Stimulated activated CD8-positive, alpha-beta memory T cell treated with anti-CD3 and anti-CD28 coated beads, Interleukin-15, amount 100 ng/mL, for 24 hours (primary cell): ENCODE data around the gene PALD1.
A peak's percentile ranks its signal among the peaks of the same experiment; 100 is the strongest.

Experiments used
- DNase-seq: peaks from one replicate; pipeline ENCODE4 v3.0.0-alpha.2; 2020; ENCODE audit warnings: low read depth

Gene PALD1

GRCh38 chr10:70590655-70591416 is 112.3 kb downstream of the PALD1 start:
- no peak for DNase-seq

- DNase-seq: no peak
Measured at GRCh38 chr10:70592186-70592735, 113.7 kb downstream of the PALD1 start.

DNA sequence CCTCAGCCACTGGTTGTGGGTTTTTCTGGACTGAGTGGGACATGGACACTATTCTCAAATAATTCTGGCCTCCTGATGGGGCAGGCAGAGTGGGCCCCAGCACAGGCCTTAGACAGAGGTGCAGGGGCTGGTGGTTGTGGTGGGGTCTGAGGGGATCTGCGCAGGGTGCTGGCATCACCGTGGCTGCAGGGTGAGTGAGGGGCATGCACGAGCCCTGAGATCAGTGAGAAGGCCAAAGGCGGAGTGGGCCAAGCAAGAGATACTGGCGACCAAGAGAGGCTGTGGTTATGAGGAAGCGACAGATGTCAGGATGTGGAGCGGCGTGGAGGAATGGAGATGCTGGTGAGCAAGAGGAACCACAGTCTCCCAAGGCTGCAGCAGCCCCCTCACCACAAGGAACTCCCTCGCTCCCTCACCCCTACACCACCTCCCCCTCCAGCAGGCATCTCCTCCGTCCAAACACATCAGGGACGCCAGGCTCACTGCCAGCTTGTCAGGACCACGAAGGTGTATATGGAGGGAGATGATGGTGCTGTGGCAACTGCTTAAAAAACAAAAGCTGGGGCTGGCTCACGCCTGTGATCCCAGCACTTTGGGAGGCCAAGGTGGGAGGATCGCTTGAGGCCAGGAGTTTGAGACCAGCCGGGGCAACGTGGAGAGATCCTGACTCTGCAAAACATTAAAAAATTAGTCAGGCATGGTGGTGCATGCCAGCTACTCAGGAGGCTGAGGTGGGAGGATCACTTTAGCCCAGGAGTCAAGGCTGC is 114.4 kb downstream of the PALD1 start:
- no peak for DNase-seq

GRCh38 chr10:70593513-70593890 is 114.9 kb downstream of the PALD1 start:
- DNase-seq: no peak

DNA sequence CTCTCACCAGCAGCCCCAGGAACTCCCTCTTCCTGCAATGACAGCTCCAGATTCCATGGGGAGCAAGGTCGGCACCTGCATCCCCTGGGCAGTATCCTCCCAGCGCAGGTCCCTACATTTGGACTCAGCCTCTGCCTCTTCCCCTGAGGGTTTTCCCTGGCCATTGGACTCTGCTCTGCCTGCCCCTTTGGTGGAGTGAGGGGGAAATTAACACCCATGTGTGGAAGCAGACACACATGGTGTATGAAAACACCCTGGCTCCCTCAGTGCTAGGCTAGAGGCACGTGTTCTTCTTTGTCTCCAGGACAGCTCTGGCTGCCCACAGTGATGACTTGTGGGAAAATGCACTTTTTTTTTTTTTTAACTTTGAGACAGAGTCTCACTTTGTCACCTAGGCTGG is 115.6 kb downstream of the PALD1 start:
- DNase-seq: no peak

GRCh38 chr10:70595566-70596016 is 117.0 kb downstream of the PALD1 start:
- DNase-seq: no peak

GRCh38 chr10:70596110-70596798 is 117.7 kb downstream of the PALD1 start:
- DNase-seq: no peak

DNA sequence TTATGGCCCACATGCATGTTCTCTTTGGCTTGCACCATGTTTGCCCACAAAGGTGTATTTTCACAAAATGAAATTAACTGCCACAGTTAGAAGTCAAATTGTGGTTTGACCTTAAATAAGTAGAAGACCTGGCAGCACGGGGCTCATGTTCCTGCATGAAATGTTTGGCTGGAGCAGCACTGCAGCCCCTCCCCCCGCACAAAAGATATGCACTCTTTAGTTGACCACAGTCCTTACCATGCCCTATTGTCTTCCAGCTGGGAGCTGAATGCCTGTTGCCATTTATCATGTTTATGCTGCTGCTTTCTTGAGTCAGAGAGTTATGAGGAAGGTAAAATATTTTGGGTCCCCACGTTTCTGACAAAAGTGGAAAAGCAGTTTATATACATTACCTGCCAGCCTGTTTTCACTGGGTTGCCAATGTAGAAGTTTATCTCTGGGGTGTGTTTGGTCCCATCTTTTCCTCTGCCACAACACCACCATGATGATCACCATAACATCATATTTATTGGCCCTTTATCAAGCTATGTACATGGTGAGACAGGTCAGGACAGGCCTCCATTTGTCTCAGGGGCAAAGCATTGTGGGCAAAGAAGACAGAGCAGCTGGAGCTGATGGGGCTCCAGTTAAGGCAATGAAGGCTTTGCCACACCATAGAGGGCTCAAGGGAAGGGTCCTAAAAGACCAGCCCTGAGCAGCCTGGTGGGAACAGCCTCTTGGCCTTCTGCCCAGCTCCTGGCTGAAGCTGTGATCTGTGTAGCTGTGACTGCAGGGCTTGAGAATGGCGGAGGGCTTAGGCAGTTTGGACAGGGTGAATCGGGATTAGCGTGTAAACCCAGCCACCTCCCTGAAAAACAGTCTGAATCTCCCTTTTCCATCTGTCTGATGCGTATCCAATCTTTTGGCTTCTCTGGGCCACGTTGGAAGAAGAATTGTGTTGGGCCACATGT is 118.6 kb downstream of the PALD1 start:
- DNase-seq: no peak

- no peak for DNase-seq
Measured at GRCh38 chr10:70597856-70598815, 119.6 kb downstream of the PALD1 start.

DNA sequence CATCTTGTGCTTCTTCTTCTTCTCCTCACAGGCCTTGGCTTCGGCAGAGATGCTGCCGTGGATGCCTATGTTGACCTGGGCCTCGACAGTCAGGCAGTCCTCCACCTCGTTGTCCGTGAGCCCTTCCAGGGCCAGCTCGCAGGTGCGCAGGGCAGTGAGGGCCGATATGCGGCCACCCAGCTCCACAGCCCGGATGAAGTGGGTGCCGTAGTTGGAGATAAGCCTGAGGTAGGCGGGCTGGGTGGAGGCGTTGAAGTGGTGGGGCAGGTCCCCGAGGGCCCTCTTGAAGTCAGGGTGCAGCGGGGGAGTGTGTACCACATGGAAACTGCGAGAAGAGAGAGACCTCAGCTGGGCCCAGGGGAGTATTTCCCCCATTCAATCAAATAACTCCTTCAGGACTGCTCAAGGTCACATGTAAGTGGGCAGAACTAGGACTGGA is 120.3 kb downstream of the PALD1 start:
- DNase-seq: no peak

- DNase-seq: no peak
Measured at GRCh38 chr10:70599319-70599718, 120.8 kb downstream of the PALD1 start.

DNA sequence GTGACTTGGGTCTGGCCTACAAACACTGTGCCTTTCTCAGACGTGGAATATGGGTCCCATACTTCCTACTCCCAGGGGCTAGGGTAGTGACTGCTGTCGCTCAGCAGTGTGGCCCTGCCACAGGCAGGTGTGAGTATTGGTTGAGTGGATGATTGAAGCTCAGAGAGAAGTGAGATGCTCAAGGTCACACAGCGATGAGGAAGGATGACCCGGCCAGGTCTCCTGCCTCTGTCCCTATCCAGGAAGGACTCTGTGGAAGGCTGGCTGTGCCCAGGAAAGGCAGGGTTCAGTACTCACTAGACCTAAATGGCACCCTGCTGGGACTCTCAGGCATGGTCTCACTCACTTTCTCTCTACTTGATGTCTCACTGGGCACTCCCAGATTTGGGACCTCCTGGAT is 121.2 kb downstream of the PALD1 start:
- DNase-seq: no peak

- DNase-seq: no peak
Measured at GRCh38 chr10:70600512-70601395, 122.2 kb downstream of the PALD1 start.

DNA sequence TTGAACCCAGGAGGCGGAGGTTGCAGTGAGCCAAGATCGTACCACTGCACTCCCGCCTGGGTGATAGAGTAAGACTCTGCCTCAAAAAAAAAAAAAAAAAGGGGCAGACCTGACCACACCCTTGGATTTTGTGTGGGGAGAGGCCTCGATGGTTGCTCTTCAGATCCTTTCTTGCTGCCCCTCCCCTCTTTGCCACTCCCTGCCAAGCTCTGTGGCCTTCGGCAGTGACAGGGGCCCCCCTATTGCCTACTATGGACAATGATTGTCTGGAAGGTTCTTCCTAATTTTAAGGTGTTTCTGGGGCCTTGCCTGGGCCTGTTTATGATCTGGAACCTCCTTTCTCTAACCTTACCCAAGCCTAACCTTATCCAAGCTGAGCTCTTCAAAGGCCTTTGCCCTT is 123.2 kb downstream of the PALD1 start:
- DNase-seq: no peak

DNA sequence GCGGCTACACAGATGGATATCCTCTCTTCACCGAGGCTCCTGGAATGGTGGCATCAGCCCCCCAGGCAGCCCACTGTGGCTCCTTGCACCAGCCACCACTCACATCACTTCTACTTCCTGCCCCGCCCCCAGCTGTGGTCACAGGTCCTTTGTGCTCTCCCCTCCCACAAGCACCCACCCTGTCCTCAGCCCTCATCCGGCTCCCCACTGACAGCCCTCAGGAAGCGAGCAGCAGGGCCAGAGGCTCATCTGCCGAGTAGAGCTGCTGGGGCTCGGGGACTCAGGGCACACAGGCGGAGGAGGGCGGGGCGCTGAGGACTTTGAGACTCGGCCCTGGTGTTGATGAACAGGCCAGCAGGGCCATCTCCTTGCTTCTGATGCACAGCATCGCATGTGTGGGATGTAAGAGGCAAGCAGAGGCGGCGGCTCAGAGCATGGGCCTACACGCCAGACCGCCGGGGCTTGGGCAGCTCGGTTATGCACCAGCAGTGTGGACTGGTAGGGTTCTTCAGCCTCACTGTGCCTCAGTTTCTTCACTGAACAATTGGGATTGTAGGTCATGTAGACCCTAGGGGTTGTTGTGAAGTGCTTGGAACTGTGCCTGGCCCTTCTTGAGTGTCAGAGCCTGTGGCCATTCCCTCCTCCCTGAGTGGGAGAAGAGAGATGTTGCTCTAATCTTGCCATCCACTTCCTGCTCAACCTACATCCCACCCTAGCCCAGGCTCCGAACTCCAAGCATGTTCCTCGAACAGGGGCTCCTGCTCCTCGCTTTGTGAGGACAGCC is 124.3 kb downstream of the PALD1 start, which contains the start of gene PRF1:
TSS of gene PRF1 (minus strand) at position 77 of the 784 bp plus-strand sequence. CDS start 1,839 bp downstream, outside the sequence.
- DNase-seq: peak; percentile 51

DNA sequence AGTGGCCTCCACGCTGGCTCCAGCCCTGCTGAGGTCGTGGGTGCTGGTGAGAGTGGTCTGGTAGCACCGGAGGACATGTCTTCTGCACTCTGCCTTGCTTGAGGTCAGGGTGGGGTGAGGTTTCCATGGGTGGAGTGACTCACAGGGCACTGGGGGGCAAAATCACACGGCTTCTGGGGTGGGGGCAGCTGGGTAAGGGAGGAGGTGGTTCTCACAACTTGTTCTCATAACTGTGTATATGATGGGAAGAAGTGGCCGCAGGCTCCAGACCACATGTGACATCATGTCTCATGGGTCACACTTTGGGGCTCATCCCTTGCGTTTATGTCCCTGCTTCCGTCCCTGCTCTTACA is 124.9 kb downstream of the PALD1 start:
- no peak for DNase-seq

DNA sequence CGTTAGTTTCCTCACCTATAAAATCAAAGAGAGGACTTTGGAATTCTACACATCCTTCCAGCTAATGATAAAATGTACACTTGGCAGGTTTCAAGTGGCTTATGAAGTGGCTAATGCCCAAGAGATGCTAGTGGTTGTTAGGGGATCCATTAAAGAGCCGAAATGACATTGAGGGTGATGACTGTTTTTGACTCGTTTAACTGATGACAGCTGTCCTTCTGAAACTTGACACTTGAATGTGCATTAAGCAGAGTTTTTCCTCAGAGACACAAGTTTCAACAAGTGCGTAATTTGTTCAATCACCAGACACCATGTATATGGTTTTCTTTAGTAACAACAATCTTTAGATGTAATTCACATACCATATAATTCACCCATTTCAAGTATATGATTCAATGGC is 125.5 kb downstream of the PALD1 start:
- no peak for DNase-seq

DNA sequence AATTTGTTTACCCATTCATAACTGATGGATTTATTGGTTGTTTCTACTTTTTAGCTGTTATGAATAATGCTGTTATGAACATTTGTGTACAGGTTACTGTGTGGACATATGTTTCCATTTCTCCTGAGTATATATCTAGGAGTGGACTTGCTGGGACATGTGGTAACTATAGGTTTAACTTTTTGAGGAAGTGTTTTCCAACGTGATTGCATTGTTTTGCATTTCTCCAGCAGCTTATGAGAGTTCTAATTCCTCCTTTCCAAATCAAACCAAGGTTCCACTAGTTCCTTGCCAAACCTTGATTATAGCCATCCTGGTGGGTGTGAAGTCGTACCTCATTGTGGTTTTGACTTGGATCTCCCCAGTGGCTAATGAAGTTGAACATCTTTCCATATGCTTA is 126.6 kb downstream of the PALD1 start:
- DNase-seq: no peak
